ENCODE measurements around the gene ARPC5. TPM values are rescaled to one million over a fixed set of nuclear protein-coding genes. Genes with fewer than 3 reads are reported as not detected.
A peak's percentile ranks its signal among the peaks of the same experiment; 100 is the strongest.

ARPC5 gene
- polyA plus RNA-seq, 2 of the 4 experiments (the other 2 are of a cell fraction) = 189 to 198 TPM

- Histone ChIP-seq H3K4me1 (peaks cover 7% of the 10 kb centered on the region; the same call in 2 of the 3 replicates), H3K27ac (no peak overlapping the region), H3K4me2 (no peak overlapping the region), H3K4me3 (no peak overlapping the region), H3K9me3 (no peaks in the 10 kb centered on the region)
- DNase-seq (ENCODE audit: low read depth in 1 of 2, low spot score in 1 of 2) (peak in 1 of 2 experiments; percentile 36), FAIRE-seq (no peak), ATAC-seq (peak in 1 of 2 experiments; percentile 30; a peak in 2 of 6 replicates)
- POLR2A ChIA-PET = interaction anchor here (0.6 kb wide), 1 partner anchor 14 kb away, joined by 3 read pairs; no protein-coding TSS in a partner anchor
- TF ChIP-seq RAD21 (conservative IDR thresholded peaks at IDR 0.05 in 1 of 2, IDR thresholded peaks at IDR 0.05 in 1 of 2) = no peak
- WGBS (ENCODE audit: missing lambda C conversion rate) = 64% methylated on average over 6 of the region's 6 CpGs
- CTCF ChIA-PET = interaction anchor here (1.1 kb wide), 1 partner anchor 23 kb away, joined by 4 read pairs; no protein-coding TSS in a partner anchor
Measured at GRCh38 chr1:183585038-183585437, 50.5 kb downstream of the ARPC5 start.

GRCh38 chr1:183584147-183584546, 51.4 kb downstream of the ARPC5 start:
- DNase-seq (ENCODE audit: low read depth in 1 of 2, low spot score in 1 of 2) (no peak), ATAC-seq (no peak), FAIRE-seq (no peak)
- ChIA-PET POLR2A (no interaction called here), CTCF (interaction anchor here (1.1 kb wide), 1 partner anchor 22 kb away, joined by 4 read pairs; no protein-coding TSS in a partner anchor)
- Histone ChIP-seq H3K4me3 (no peak overlapping the region), H3K4me2 (no peak overlapping the region), H3K27ac (no peak overlapping the region), H3K4me1 (peaks cover 6% of the 10 kb centered on the region; the same call in 1 of the 3 replicates), H3K9me3 (no peaks in the 10 kb centered on the region)
- 58% methylated on average over 5 of the region's 5 CpGs for WGBS (ENCODE audit: missing lambda C conversion rate)
- TF ChIP-seq HDAC2 (IDR thresholded peaks at IDR 0.05) (no peak), HOXB5 (CRISPR knock-in tag; IDR thresholded peaks at IDR 0.05) (no peak), CEBPB (IDR thresholded peaks at IDR 0.05) (peak; percentile 82 to 91; a peak in 3 of 4 replicates), PHF8 (IDR thresholded peaks at IDR 0.05; ENCODE audit: borderline replicate concordance, low read depth) (no peak), RNF2 (IDR thresholded peaks at IDR 0.05; ENCODE audit: borderline replicate concordance, low read depth) (no peak), MAZ (IDR thresholded peaks at IDR 0.05; ENCODE audit: borderline replicate concordance, low read depth, low read length) (no peak), ZSCAN20 (CRISPR knock-in tag; IDR thresholded peaks at IDR 0.05) (no peak)

GRCh38 chr1:183583466-183583865, 52.1 kb downstream of the ARPC5 start:
- ChIA-PET POLR2A (no interaction called here), CTCF (no interaction called here)
- DNase-seq (ENCODE audit: low read depth in 1 of 2, low spot score in 1 of 2) (no peak), ATAC-seq (no peak), FAIRE-seq (no peak)
- Histone ChIP-seq H3K4me3 (no peak overlapping the region), H3K4me2 (no peak overlapping the region), H3K9me3 (no peaks in the 10 kb centered on the region), H3K27ac (no peak overlapping the region), H3K4me1 (no peaks in the 10 kb centered on the region)
- no peak for TF ChIP-seq HES2 (IDR thresholded peaks at IDR 0.05)
- TF ChIP-seq TP53 (CRISPR knock-in tag; IDR thresholded peaks at IDR 0.05) = no peak
- TF ChIP-seq HEYL (CRISPR knock-in tag; IDR thresholded peaks at IDR 0.05) = no peak
- TF ChIP-seq HMGXB4 (CRISPR knock-in tag; IDR thresholded peaks at IDR 0.05; ENCODE audit: borderline replicate concordance) = no peak
- no peak for TF ChIP-seq POLR2A (IDR thresholded peaks at IDR 0.05; ENCODE audit: low read length)
- no peak for TF ChIP-seq EHF (CRISPR knock-in tag; IDR thresholded peaks at IDR 0.05)
- 69% methylated on average over 6 of the region's 6 CpGs for WGBS (ENCODE audit: missing lambda C conversion rate)

GRCh38 chr1:183582021-183582713, 53.4 kb downstream of the ARPC5 start:
- ChIA-PET POLR2A (no interaction called here), CTCF (interaction anchor here (0.7 to 1.3 kb wide), 3 partner anchors 299 to 1144 kb away, joined by 3 to 4 read pairs (median 4); no protein-coding TSS in a partner anchor)

More at GRCh38 chr1:183582021-183582713, 53.4 kb downstream of the ARPC5 start:
- Histone ChIP-seq H3K4me2 (no peak overlapping the region), H3K9me3 (no peaks in the 10 kb centered on the region), H3K4me1 (no peaks in the 10 kb centered on the region), H3K4me3 (no peak overlapping the region), H3K27ac (no peak overlapping the region)
- TF ChIP-seq KDM5A (IDR thresholded peaks at IDR 0.05) = no peak
- no peak for TF ChIP-seq CHD4 (IDR thresholded peaks at IDR 0.05; ENCODE audit: borderline replicate concordance)
- no peak for TF ChIP-seq RFX5 (IDR thresholded peaks at IDR 0.05)
- TF ChIP-seq NPAS2 (CRISPR knock-in tag; IDR thresholded peaks at IDR 0.05; ENCODE audit: borderline replicate concordance) = no peak
- TF ChIP-seq POLR2AphosphoS2 (conservative IDR thresholded peaks at IDR 0.05; ENCODE audit: low read length) = no peak
- no peak for TF ChIP-seq FOSL2 (IDR thresholded peaks at IDR 0.05)
- TF ChIP-seq FOSL2 (CRISPR knock-in tag; IDR thresholded peaks at IDR 0.05) = no peak
- no peak for TF ChIP-seq FOSB (CRISPR knock-in tag; IDR thresholded peaks at IDR 0.05)
- TF ChIP-seq RNF2 (IDR thresholded peaks at IDR 0.05; ENCODE audit: borderline replicate concordance, low read depth) = no peak
- no peak for TF ChIP-seq CHD2 (IDR thresholded peaks at IDR 0.05; ENCODE audit: low read length, partially characterized antibody)
- TF ChIP-seq HOXB13 (CRISPR knock-in tag; IDR thresholded peaks at IDR 0.05; ENCODE audit: low read depth) = no peak
- no peak for TF ChIP-seq NR3C1 (IDR thresholded peaks at IDR 0.05)
- no peak for TF ChIP-seq ATOH8 (CRISPR knock-in tag; IDR thresholded peaks at IDR 0.05; ENCODE audit: low read depth)
- TF ChIP-seq E2F6 (IDR thresholded peaks at IDR 0.05; ENCODE audit: borderline replicate concordance, low read depth) = no peak
- no peak for TF ChIP-seq MAFK (IDR thresholded peaks at IDR 0.05; ENCODE audit: partially characterized antibody)
- no peak for TF ChIP-seq HEYL (CRISPR knock-in tag; IDR thresholded peaks at IDR 0.05)
- FAIRE-seq (no peak), DNase-seq (ENCODE audit: low read depth in 1 of 2, low spot score in 1 of 2) (no peak), ATAC-seq (no peak)
- 92% methylated on average over 11 of the region's 12 CpGs for WGBS (ENCODE audit: missing lambda C conversion rate)

Measured in A549 (cell line).